ENCODE data around the gene GLIPR2. TPM values are rescaled to one million over a fixed set of nuclear protein-coding genes. Genes with fewer than 3 reads are reported as not detected.

Gene GLIPR2
- total RNA-seq, 1 donor from 2014 or later: 110 TPM

- Mint-ChIP-seq H3K4me3 (ENCODE audit: unreplicated experiment) (peak overlapping the region; percentile 94), H3K4me1 (ENCODE audit: low read depth) (peaks cover 51% of the 10 kb centered on the region), H3K27ac (ENCODE audit: unreplicated experiment) (peak overlapping the region; percentile 73), H3K36me3 (ENCODE audit: low read depth) (peaks cover 5% of the 10 kb centered on the region), H3K27me3 (ENCODE audit: low read depth) (no peaks in the 10 kb centered on the region), H3K9me3 (ENCODE audit: low read depth) (no peaks in the 10 kb centered on the region)
- no peak for DNase-seq (ENCODE audit: low spot score)
- TF ChIP-seq, protein P1, sequence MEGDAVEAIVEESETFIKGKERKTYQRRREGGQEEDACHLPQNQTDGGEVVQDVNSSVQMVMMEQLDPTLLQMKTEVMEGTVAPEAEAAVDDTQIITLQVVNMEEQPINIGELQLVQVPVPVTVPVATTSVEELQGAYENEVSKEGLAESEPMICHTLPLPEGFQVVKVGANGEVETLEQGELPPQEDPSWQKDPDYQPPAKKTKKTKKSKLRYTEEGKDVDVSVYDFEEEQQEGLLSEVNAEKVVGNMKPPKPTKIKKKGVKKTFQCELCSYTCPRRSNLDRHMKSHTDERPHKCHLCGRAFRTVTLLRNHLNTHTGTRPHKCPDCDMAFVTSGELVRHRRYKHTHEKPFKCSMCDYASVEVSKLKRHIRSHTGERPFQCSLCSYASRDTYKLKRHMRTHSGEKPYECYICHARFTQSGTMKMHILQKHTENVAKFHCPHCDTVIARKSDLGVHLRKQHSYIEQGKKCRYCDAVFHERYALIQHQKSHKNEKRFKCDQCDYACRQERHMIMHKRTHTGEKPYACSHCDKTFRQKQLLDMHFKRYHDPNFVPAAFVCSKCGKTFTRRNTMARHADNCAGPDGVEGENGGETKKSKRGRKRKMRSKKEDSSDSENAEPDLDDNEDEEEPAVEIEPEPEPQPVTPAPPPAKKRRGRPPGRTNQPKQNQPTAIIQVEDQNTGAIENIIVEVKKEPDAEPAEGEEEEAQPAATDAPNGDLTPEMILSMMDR (IDR thresholded peaks at IDR 0.05): no peak
These were observed 57.9 kb downstream of the GLIPR2 start for GRCh38 chr9:36194326-36195000.

DNA sequence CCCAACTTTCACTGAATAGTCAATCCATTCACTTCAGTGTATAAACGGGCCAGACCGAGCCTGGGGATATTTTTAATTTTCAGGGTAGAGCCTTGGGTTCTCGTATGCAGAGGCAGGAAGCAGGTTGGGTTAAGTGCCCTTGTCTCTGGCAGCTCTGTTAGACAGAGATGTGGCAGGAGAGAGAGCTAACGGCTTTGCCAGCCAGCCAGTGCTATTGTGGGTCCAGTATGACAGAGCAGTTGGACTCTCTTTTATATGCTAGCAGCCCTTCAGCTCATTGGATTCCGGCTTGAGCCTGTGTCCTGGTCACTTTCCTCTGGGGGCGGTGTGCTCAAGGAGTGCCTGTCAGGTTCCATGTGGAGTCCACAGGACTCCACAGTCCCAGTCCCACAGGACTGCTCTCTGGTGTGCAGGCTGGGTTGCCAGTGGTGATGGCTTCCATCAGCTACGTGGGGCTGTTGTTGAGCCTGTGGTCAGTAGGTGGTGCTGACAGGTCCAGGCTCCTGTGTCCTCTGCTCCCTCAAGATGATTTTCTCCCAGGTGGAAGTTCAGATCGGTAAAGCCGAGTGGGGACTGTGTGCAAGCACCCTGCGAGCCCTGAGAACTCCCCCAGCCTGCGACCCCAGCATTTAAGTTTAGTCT lies 68.5 kb downstream of the GLIPR2 start:
- no peak overlapping the region for H3K4me3 Mint-ChIP-seq (ENCODE audit: unreplicated experiment)
- H3K4me1 Mint-ChIP-seq (ENCODE audit: low read depth): peaks cover 41% of the 10 kb centered on the region
- no peak for DNase-seq (ENCODE audit: low spot score)
- H3K36me3 Mint-ChIP-seq (ENCODE audit: low read depth): peaks cover 46% of the 10 kb centered on the region
- H3K27me3 Mint-ChIP-seq (ENCODE audit: low read depth): no peaks in the 10 kb centered on the region
- TF ChIP-seq, protein P1 (IDR thresholded peaks at IDR 0.05): peak; percentile 55
- peak overlapping the region; percentile 49 for H3K27ac Mint-ChIP-seq (ENCODE audit: unreplicated experiment)
- no peaks in the 10 kb centered on the region for H3K9me3 Mint-ChIP-seq (ENCODE audit: low read depth)

DNA sequence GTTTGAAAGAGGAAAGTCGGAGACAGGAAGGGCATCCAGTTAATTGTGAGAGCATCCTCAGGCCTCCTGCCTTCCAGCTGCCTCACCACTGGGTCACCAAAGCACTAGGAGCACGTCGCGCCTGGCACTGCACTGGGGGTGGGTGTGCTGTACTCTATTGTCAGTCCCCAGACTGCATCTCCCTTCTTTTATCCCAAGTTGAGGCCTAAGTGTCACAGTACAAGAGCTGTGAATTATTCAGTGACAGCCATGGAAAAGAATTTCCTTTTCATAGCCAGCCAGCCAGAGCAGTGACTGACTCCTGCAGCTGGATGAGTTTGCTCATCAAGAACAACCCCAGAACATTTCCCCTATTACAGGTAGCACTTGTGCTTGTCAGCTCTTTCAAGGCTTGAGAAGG lies 70.5 kb downstream of the GLIPR2 start:
- no peaks in the 10 kb centered on the region for H3K27me3 Mint-ChIP-seq (ENCODE audit: low read depth)
- H3K9me3 Mint-ChIP-seq (ENCODE audit: low read depth): no peaks in the 10 kb centered on the region
- peaks cover 50% of the 10 kb centered on the region for H3K4me1 Mint-ChIP-seq (ENCODE audit: low read depth)
- no peak overlapping the region for H3K4me3 Mint-ChIP-seq (ENCODE audit: unreplicated experiment)
- TF ChIP-seq, protein P1 (IDR thresholded peaks at IDR 0.05): no peak
- H3K36me3 Mint-ChIP-seq (ENCODE audit: low read depth): peaks cover 56% of the 10 kb centered on the region
- no peak for DNase-seq (ENCODE audit: low spot score)
- H3K27ac Mint-ChIP-seq (ENCODE audit: unreplicated experiment): peak overlapping the region; percentile 80

DNA sequence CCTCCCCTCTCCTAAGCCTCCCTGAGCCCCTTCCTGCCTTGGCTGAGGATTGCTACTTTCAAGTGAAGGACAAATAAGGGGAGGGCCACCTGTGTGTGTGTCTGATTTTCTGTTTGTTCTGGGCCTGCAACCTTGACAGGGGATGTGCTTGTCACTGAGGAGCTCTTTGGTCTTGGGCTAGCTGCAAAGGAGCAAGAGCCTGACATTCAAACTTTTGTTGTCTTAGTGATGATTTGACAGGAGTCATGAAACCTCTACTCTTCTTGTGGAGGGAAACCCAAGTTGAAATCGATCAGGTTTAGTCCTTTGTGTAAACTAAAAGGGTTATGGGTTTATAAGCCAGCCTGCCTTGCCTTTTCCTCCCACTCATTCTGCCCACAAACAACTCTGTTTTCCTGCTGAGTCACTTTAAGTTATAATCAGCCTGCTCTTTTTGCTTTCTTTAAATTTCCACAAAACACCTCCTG lies 71.0 kb downstream of the GLIPR2 start:
- peaks cover 52% of the 10 kb centered on the region for H3K36me3 Mint-ChIP-seq (ENCODE audit: low read depth)
- H3K4me3 Mint-ChIP-seq (ENCODE audit: unreplicated experiment): no peak overlapping the region
- H3K4me1 Mint-ChIP-seq (ENCODE audit: low read depth): peaks cover 50% of the 10 kb centered on the region
- DNase-seq (ENCODE audit: low spot score): no peak
- H3K27ac Mint-ChIP-seq (ENCODE audit: unreplicated experiment): peak overlapping the region; percentile 80
- no peaks in the 10 kb centered on the region for H3K9me3 Mint-ChIP-seq (ENCODE audit: low read depth)
- TF ChIP-seq, protein P1 (IDR thresholded peaks at IDR 0.05): no peak
- no peaks in the 10 kb centered on the region for H3K27me3 Mint-ChIP-seq (ENCODE audit: low read depth)

DNA sequence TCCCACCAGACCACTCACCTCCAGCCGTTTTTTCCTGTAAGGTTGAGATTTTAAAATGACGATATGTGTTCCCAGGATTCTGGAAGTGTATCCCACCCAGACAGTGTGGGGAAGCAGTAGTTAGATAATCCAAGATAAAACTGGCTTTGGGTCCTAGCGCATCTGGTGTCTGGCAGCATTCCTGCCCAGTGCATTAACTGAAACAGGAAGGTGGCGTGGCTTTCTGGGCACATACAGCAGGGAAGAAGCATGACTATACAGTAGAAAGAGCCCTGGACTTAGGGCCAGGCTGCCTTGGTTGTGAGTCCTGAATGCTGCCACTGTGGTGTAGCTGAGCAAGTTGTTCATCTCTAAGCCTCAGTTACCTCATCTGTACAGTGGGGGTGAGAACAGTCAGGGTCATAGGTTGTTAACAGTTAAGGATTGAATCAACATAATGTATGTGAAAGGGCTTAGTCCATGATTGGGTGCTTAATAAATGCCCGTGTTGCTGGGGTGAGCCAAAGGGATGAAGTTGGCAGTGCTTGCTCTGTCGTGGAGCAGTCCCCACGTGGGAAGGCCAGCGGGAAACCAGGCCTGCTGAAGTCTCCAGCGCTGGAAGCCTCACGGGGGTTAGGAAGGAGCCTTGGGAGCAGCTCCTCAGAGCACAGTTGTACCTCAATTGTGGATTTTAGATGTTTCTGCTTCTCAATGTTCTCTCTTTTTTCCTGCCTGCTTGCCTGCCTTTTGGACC lies 72.2 kb downstream of the GLIPR2 start:
- Mint-ChIP-seq H3K4me3 (ENCODE audit: unreplicated experiment) (no peak overlapping the region), H3K27ac (ENCODE audit: unreplicated experiment) (peak overlapping the region; percentile 38), H3K36me3 (ENCODE audit: low read depth) (peaks cover 49% of the 10 kb centered on the region), H3K9me3 (ENCODE audit: low read depth) (no peaks in the 10 kb centered on the region), H3K4me1 (ENCODE audit: low read depth) (peaks cover 50% of the 10 kb centered on the region), H3K27me3 (ENCODE audit: low read depth) (no peaks in the 10 kb centered on the region)
- DNase-seq (ENCODE audit: low spot score): no peak
- TF ChIP-seq, protein P1 (IDR thresholded peaks at IDR 0.05): no peak

All from chondrocyte (in vitro differentiated cells).